ENCODE data around the gene DNAJA3. TPM values are rescaled to one million over a fixed set of nuclear protein-coding genes. Genes with fewer than 3 reads are reported as not detected.

Gene DNAJA3
- total and polyA plus RNA-seq, 12 donors: 29.0 to 76.7 (median 71.4) TPM

DNA sequence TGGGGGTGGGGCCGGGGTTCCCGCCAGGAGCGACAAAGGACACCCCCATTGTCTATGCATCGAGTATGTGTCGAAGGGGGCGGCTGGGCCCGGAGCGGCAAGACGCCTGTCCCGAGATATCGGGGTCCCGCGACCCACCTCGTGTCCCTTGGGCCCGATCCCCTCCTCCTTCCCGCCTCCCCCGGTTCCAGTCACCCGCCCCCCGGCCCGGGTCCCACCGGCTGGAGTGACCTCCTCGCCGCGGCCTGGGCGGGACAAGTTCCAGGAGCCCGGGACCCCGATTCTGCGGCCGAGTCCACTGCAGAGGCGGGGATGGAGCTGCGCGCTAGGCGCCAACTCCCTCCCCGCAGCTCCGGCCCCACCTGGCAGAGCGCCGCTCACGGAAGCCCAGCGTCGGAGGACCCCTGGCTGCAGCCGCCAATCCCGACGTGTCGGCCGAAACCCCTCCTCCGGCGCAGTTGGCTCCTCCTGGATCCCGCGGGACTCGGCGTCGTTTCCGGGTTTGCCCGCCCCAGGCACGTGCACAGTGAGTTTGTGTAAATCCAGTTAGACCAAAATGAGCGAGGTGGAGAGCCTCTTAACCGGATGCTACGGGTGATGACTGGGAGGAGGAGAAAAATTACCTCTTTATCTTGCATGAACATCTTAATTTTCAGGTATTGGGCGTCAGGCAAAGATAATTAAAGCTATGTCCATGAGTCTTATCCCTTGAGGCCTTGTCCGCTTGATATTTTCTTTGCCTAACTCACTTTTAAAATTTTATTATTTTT is 48.7 kb downstream of the DNAJA3 start, which contains the start of gene NMRAL1:
Gene NMRAL1 (minus strand): TSS at position 434 of the 770 bp plus-strand sequence. CDS start 493 bp downstream, outside the sequence.
- no peaks in the 10 kb centered on the region for H3K27me3 ChIP-seq
- DNase-seq (peak; percentile 90), ATAC-seq (peak; percentile 40 to 76 (median 58))
- WGBS, 2 donors: 2 to 4% methylated on average over 60 of the region's 60 CpGs
- H3K4me3 ChIP-seq: peak within 1 kb of the TSS; percentile 20 to 91 (median 68)
- peak within 1 kb of the TSS in 9 of 10 donors; percentile 50 to 92 (median 74) for H3K27ac ChIP-seq
- H3K9me3 ChIP-seq: no peaks in the 10 kb centered on the region
- peaks cover 0 to 21% (median 0%) of the 10 kb centered on the region in 9 donors for H3K36me3 ChIP-seq
- H3K4me1 ChIP-seq: peaks cover 4 to 48% (median 35%) of the 10 kb centered on the region in 9 donors
- TF ChIP-seq, protein P1, sequence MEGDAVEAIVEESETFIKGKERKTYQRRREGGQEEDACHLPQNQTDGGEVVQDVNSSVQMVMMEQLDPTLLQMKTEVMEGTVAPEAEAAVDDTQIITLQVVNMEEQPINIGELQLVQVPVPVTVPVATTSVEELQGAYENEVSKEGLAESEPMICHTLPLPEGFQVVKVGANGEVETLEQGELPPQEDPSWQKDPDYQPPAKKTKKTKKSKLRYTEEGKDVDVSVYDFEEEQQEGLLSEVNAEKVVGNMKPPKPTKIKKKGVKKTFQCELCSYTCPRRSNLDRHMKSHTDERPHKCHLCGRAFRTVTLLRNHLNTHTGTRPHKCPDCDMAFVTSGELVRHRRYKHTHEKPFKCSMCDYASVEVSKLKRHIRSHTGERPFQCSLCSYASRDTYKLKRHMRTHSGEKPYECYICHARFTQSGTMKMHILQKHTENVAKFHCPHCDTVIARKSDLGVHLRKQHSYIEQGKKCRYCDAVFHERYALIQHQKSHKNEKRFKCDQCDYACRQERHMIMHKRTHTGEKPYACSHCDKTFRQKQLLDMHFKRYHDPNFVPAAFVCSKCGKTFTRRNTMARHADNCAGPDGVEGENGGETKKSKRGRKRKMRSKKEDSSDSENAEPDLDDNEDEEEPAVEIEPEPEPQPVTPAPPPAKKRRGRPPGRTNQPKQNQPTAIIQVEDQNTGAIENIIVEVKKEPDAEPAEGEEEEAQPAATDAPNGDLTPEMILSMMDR (IDR thresholded peaks at IDR 0.05): peak in 4 of 9 donors; percentile 5 to 39 (median 24)
- intact Hi-C loops (cut with DNase I): loop anchor here in 1 of 10 donors (5.0 kb wide), 1 partner anchor 1437 kb away; the partner anchor contains the start of gene BICDL2

DNA sequence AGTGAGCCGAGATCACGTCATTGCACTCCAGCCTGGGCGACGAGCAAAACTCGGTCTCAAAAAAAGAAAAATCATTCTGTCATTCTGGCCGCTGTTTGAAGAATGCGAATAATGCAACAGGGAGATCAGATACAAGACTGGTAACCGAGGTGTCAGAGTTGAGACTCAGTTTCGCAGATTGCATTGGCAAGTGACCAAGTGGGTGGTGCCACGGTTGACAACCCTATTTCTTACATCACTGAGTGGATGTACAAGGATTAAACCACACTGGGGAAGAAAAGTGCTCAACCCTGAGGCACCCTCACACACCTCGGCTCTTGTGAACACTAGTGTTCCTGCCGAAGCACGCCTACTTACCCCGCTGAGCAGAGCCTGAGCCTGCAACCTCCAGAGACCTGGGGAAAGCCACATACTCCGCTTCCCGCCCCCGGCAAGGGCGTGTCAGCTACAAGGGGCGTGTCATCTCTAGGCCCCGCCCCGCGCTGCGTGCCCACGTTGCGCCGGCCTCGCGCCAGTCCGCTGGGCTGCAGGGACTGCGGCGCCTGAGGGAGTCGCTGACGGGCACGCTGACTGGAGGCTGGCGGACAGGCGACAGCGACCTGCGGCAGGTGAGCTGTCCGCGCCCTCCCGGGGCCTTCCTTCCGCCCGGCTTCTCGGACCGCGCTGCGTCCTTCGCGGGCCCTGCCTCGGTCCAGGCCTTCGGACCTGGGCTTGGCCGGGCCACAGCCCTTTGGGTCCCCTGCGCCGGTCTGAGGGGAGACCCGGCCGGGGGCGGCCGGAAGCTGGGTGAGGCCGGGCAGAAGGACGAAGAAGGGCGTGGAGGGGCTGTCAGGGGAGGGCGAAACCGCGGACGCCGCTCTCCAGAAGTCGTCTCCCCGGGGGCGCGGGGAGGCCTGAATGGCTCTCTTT is 50.5 kb downstream of the DNAJA3 start, which contains the start of gene HMOX2:
Gene HMOX2 (plus strand): TSS at position 519 of the 909 bp plus-strand sequence. CDS start 29,127 bp downstream, outside the sequence.
- DNase-seq (peak; percentile 90 to 95), ATAC-seq (peak; percentile 94 to 96 (median 96))
- Histone ChIP-seq H3K27me3 (no peaks in the 10 kb centered on the region), H3K36me3 (peaks cover 0 to 13% (median 0%) of the 10 kb centered on the region in 9 donors), H3K27ac (peak within 1 kb of the TSS; percentile 87 to 97 (median 94)), H3K4me1 (peaks cover 4 to 49% (median 35%) of the 10 kb centered on the region in 9 donors), H3K4me3 (peak within 1 kb of the TSS; percentile 82 to 99 (median 93)), H3K9me3 (no peaks in the 10 kb centered on the region)
- intact Hi-C loops (cut with DNase I): loop anchor here in 1 of 10 donors (5.0 kb wide), 2 partner anchors 49 to 61 kb away; partner anchors contain the start of genes CDIP1 and DNAJA3
- 8 to 9% methylated on average over 61 to 70 of the region's 70 CpGs for WGBS, 2 donors
- TF ChIP-seq, protein P1 (IDR thresholded peaks at IDR 0.05): peak in 8 of 9 donors; percentile 26 to 72 (median 44)

DNA sequence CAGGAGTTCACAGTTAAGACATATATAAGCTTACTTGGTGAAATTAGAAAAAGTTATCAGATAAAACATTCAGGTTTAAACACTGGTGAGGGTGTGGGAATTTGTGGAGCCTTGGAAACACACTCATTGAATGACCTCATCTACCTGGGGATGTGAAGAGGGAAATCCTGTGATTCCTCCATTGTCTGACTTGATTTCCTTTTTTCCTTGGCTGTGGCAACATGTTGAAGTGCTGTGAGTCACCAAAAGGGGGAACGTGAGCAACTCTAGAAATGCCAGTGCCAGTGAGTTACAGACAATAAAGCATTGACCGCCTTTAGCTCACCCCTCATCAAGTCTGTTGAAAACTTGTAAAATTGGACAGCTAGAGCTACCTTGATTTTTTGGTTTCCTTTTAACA is 52.3 kb downstream of the DNAJA3 start:
- Histone ChIP-seq H3K4me1 (peaks cover 4 to 63% (median 48%) of the 10 kb centered on the region in 9 donors), H3K27me3 (no peaks in the 10 kb centered on the region), H3K36me3 (peaks cover 0 to 13% (median 0%) of the 10 kb centered on the region in 9 donors), H3K4me3 (peak overlapping the region in 2 of 10 donors; percentile 97 to 99), H3K27ac (peak overlapping the region in 5 of 10 donors; percentile 27 to 96 (median 93)), H3K9me3 (no peaks in the 10 kb centered on the region)
- ATAC-seq (no peak), DNase-seq (no peak)
- intact Hi-C loops (cut with DNase I): loop anchor here in 1 of 10 donors (5.0 kb wide), 2 partner anchors 51 to 59 kb away; partner anchors contain the start of genes CDIP1 and DNAJA3
- WGBS, 2 donors: 41% methylated on average over 2 of the region's 2 CpGs
- TF ChIP-seq, protein P1 (IDR thresholded peaks at IDR 0.05): peak in 4 of 9 donors; percentile 11 to 35 (median 17)

All from heart right ventricle (tissue), 16 donors.